ENCODE results near the gene C16orf86. TPM values are rescaled to one million over a fixed set of nuclear protein-coding genes. Genes with fewer than 3 reads are reported as not detected.

C16orf86 gene
- total RNA-seq, 4 donors from 2014 or later: 3.6 to 12.9 (median 5.0) TPM

GRCh38 chr16:67650023-67650422 lies 16.6 kb upstream of the C16orf86 start:
- ATAC-seq: no peak
- Histone ChIP-seq H3K4me3 (no peak overlapping the region), H3K36me3 (no peaks in the 10 kb centered on the region), H3K27ac (no peak overlapping the region), H3K4me1 (peaks cover 5 to 43% (median 11%) of the 10 kb centered on the region in 3 donors), H3K27me3 (peaks cover 100% of the 10 kb centered on the region), H3K9me3 (no peaks in the 10 kb centered on the region)
- 45% methylated on average over 4 of the region's 8 CpGs; no CpG with 5 or more reads in 1 of the 2 donors for WGBS, 2 donors (ENCODE audit: low coverage in 1 of 2)
- TF ChIP-seq POLR2AphosphoS5 (IDR thresholded peaks at IDR 0.05) (no peak), POLR2A (IDR thresholded peaks at IDR 0.05) (no peak), EP300 (IDR thresholded peaks at IDR 0.05) (no peak)
- TF ChIP-seq, protein P1, sequence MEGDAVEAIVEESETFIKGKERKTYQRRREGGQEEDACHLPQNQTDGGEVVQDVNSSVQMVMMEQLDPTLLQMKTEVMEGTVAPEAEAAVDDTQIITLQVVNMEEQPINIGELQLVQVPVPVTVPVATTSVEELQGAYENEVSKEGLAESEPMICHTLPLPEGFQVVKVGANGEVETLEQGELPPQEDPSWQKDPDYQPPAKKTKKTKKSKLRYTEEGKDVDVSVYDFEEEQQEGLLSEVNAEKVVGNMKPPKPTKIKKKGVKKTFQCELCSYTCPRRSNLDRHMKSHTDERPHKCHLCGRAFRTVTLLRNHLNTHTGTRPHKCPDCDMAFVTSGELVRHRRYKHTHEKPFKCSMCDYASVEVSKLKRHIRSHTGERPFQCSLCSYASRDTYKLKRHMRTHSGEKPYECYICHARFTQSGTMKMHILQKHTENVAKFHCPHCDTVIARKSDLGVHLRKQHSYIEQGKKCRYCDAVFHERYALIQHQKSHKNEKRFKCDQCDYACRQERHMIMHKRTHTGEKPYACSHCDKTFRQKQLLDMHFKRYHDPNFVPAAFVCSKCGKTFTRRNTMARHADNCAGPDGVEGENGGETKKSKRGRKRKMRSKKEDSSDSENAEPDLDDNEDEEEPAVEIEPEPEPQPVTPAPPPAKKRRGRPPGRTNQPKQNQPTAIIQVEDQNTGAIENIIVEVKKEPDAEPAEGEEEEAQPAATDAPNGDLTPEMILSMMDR (IDR thresholded peaks at IDR 0.05): no peak

DNA sequence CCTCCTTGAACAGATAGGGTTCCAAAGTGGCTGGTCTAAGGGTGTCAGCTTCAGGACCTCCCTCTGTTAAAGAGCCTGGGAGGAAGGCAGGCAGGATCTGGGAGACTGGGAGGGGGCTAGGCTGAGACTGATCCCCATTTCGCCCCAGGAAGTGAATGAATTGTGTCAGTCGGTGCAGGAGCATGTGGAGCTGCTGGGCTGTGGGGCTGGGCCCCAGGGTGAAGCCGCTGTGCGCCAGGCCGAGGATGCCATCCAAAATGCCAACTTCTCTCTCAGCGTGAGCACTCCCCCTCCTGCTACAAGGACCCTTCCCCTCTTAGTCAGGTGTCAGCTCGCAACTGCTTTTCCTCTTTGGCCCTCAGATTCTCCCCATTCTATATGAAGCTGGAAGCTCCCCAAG lies 15.6 kb upstream of the C16orf86 start:
- ATAC-seq: no peak
- WGBS, 2 donors (ENCODE audit: low coverage in 1 of 2): 96 to 100% methylated on average over 1 to 7 of the region's 7 CpGs
- no peak overlapping the region for H3K27ac ChIP-seq
- no peak overlapping the region for H3K4me3 ChIP-seq
- TF ChIP-seq, protein P1 (IDR thresholded peaks at IDR 0.05): no peak
- TF ChIP-seq EP300 (IDR thresholded peaks at IDR 0.05) (no peak), POLR2AphosphoS5 (IDR thresholded peaks at IDR 0.05) (no peak), POLR2A (IDR thresholded peaks at IDR 0.05) (no peak)
- H3K9me3 ChIP-seq: no peaks in the 10 kb centered on the region
- no peaks in the 10 kb centered on the region for H3K36me3 ChIP-seq
- H3K27me3 ChIP-seq: peaks cover 97% of the 10 kb centered on the region
- H3K4me1 ChIP-seq: peaks cover 5 to 40% (median 8%) of the 10 kb centered on the region in 3 donors

DNA sequence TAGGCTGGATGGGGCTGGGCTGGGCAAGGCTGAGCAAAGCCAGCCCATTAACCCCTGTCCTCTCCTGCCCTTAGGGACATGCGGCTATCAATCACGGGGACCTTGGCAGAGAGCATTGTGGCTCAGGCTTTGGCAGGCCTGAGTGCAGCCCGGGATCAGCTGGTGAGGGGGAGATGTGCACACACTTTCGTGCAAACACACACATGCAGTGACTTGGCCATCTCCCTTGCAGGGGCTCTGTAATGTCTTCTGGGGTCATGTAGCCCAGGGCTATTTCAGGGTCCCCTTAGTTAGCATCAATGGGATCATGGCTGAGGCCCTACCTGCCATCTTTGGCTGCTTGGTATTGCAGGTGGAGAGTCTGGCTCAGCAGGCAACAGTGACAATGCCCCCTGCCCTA lies 14.8 kb upstream of the C16orf86 start:
- no CpG with 5 or more reads among the region's 4 CpGs for WGBS, 2 donors (ENCODE audit: low coverage in 1 of 2)
- no peak for ATAC-seq
- TF ChIP-seq, protein P1 (IDR thresholded peaks at IDR 0.05): no peak
- TF ChIP-seq POLR2A (IDR thresholded peaks at IDR 0.05): no peak
- TF ChIP-seq POLR2AphosphoS5 (IDR thresholded peaks at IDR 0.05): no peak
- no peak for TF ChIP-seq EP300 (IDR thresholded peaks at IDR 0.05)
- H3K27me3 ChIP-seq: peaks cover 89% of the 10 kb centered on the region
- H3K36me3 ChIP-seq: peaks cover 0 to 3% of the 10 kb centered on the region in 2 donors
- peaks cover 5 to 40% (median 8%) of the 10 kb centered on the region in 3 donors for H3K4me1 ChIP-seq
- no peaks in the 10 kb centered on the region for H3K9me3 ChIP-seq
- no peak overlapping the region for H3K4me3 ChIP-seq
- no peak overlapping the region for H3K27ac ChIP-seq

DNA sequence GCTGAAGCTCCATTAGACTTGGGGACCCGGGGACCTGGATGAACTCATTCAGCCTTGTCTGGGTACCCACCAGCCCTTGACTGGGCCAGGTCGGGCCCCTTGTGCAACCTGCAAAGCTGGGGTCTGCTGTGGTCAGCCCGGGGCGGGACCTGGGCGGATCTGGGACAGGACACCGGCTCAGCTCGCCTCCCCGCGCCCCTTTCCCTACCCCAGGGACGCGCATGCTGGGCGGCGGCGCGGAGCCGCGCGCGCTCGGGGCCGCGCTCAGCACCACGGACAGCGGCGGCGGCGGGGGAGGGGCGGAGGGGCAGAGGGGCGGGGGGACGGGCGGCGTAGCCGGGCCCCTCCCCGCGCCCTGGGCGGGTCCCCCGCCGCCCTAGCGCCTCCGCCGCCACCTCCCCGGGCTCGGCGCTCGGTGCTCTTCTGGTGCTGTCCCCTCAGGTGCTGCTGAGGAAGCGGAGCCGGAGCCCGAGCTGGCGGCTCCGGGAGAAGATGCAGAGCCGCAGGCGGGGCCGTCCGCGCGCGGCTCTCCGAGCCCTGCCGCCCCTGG lies 14.0 kb upstream of the C16orf86 start:
- H3K27ac ChIP-seq: no peak overlapping the region
- H3K4me3 ChIP-seq: peak overlapping the region in 1 of 2 donors; percentile 48
- no CpG with 5 or more reads among the region's 59 CpGs for WGBS, 2 donors (ENCODE audit: low coverage in 1 of 2)
- peaks cover 5 to 40% (median 8%) of the 10 kb centered on the region in 3 donors for H3K4me1 ChIP-seq
- H3K27me3 ChIP-seq: peaks cover 81% of the 10 kb centered on the region
- TF ChIP-seq EP300 (IDR thresholded peaks at IDR 0.05): no peak
- no peak for TF ChIP-seq POLR2A (IDR thresholded peaks at IDR 0.05)
- TF ChIP-seq, protein P1 (IDR thresholded peaks at IDR 0.05): no peak
- TF ChIP-seq POLR2AphosphoS5 (IDR thresholded peaks at IDR 0.05): no peak
- peak; percentile 9 for ATAC-seq
- H3K9me3 ChIP-seq: no peaks in the 10 kb centered on the region
- peaks cover 0 to 11% of the 10 kb centered on the region in 2 donors for H3K36me3 ChIP-seq

DNA sequence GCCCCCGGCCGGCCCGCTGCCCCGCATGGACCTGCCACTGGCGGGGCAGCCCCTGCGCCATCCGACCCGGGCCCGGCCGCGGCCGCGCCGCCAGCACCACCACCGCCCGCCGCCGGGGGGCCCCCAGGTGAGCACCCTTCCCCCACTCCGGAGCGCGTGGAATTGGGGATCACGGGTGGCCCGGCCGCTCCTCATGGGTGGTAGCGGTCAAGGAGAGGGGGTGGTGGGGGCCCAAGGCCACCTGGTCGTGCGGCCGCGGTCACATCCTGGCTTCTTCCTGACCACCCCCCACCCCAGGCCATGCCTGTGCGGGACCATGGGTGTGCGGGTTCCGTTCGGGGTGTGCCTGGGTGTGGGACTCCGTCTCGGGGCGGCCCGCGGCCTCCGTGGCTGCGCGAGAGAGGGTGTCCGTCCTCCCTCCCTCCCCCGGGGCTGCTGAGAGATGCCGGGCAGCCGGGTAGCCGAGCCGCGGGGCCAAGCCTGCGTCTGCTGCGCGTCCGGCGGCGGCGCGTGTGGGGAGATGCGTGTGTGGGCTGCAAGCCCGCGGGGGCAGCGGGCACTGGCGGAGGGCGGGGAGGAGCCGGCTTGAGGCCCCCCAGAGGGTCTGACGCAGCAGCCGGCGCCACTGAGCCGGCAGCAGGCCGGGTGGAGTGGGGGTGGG lies 13.4 kb upstream of the C16orf86 start:
- no peak for ATAC-seq
- Histone ChIP-seq H3K36me3 (peaks cover 0 to 17% of the 10 kb centered on the region in 2 donors), H3K9me3 (no peaks in the 10 kb centered on the region), H3K4me3 (peak overlapping the region in 1 of 2 donors; percentile 48), H3K27ac (no peak overlapping the region), H3K4me1 (peaks cover 5 to 35% (median 8%) of the 10 kb centered on the region in 3 donors), H3K27me3 (peaks cover 75% of the 10 kb centered on the region)
- TF ChIP-seq, protein P1 (IDR thresholded peaks at IDR 0.05): peak in 2 of 4 experiments; percentile 16 to 21
- TF ChIP-seq POLR2A (IDR thresholded peaks at IDR 0.05): no peak
- WGBS, 2 donors (ENCODE audit: low coverage in 1 of 2): no CpG with 5 or more reads among the region's 68 CpGs

Data from gastroesophageal sphincter (tissue), 4 donors.